Stimulated activated CD4-positive, alpha-beta T cell treated with anti-CD3 and anti-CD28 coated beads, Interleukin-1b, Interleukin-23, amount 100 ng/mL, for 4 hours (primary cell): Measurements from ENCODE around the gene RABL6.
A peak's percentile ranks its signal among the peaks of the same experiment; 100 is the strongest.
"Not testable (repeated sequence)": the region's sequence is repeated elsewhere in the genome, so short reads cannot be mapped to it uniquely, and the experiment has no call there.

Experiments
- DNase-seq, 2 donors: peaks; one replicate each; pipeline ENCODE4 v3.0.0-alpha.2; 2020; ENCODE audit warnings: low read depth in 2 of 2

The RABL6 gene

DNA sequence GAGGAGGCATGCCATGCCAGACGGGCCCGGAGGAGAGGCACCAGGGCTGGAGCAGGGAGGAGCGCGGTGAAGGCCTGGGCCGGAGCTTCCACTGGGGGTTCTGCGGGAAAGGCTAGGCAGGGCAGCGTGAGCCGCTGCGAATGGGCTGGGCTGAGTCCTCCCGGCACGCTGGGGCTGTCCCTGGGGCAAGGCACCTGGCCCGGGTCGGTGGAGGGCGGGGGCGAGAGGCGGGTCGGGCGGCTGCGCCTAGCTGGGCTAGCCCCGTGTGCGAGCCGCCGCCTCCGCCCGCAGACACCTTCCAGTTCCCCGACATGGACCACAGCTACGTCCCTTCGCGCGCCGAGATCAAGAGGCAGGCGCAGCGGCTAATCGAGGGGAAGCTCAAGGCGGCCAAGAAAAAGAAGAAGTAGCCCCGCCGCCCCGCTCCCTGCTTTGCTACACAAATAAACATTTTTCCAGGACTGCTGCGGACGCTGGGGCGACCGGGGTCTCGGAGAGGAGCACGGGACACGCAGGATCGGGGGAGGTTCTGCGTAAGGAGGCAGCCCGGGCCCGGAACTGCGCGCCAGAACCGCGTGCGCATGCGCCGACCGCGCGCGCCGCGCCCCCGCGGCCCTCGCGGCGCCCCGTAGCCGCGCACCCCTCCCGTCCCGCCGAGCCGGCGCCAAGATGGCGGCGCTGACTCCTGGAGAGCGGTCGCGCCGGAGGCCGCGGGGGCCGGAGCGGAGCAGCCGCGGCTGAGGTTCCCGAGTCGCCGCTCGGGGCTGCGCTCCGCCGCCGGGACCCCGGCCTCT is at the start of gene RABL6:
RABL6 (plus strand) TSS at position 668 of the 794 bp plus-strand sequence. CDS start 249 bp downstream, outside the sequence.
- DNase-seq = peak; percentile 72 to 75

- no peak for DNase-seq
Observed at GRCh38 chr9:136759001-136759400, 48.7 kb upstream of the RABL6 start.

DNA sequence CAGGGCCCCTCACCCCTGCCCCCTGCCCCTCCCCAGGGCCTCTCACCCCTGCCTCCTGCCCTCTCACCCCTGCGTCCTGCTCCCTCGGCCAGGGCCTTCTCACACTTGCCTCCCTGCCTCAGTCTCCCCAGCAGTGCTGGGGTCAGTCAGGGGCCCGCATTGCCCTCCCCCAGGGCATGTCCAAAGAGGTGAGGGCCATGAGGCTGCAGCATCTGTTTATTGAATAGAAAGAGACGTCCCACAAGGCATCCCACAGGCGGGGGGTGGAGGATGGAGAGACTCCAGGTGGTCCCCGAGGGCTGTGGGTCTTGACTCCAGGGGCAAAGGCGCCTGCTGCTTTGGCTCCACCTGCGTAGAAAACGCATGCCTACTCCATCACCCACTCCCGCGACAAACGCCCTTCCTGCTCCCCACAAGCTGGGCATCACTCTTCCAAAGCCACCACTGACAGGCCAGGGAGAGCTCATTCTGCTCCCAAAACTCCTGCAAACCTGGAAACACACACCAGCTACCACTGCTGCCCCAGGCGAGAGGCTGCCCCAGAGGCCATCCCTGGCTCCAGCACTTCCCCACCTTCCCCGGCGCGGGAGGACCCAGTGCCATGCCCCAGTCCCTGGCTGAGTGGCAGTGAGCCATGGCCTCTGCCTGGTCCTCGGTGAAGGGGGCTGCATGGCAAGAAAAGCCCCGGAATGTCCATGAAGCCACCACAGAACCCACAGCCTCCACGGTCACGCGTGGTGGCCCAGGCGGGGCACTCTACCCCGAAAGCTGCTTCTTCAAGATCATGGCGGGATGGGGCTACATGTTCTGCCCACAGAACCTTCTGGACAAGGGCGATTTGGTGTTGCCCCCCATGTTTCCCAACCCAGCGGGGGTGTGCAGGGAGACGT is 48.1 kb upstream of the RABL6 start:
- no peak for DNase-seq

DNA sequence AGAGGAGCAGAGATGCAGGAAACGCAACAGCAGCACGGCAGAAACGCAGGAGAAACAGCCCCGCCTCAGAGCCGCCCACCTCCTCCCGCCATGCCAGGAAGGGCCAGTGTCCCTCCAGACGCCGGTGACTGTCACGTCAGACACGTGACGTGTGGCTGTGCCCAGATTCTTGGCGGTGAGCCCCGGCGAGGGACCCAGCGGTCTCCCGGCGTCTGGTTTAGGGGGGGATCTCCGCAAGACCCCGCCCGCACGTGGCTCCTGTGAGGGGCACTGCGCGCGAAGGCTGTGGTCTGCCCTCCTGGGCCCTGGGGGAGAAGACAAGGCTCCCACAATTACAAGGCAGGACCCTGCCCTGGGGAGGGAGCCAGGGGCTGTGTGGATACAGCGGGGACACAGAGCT is 47.3 kb upstream of the RABL6 start:
- no peak for DNase-seq

DNA sequence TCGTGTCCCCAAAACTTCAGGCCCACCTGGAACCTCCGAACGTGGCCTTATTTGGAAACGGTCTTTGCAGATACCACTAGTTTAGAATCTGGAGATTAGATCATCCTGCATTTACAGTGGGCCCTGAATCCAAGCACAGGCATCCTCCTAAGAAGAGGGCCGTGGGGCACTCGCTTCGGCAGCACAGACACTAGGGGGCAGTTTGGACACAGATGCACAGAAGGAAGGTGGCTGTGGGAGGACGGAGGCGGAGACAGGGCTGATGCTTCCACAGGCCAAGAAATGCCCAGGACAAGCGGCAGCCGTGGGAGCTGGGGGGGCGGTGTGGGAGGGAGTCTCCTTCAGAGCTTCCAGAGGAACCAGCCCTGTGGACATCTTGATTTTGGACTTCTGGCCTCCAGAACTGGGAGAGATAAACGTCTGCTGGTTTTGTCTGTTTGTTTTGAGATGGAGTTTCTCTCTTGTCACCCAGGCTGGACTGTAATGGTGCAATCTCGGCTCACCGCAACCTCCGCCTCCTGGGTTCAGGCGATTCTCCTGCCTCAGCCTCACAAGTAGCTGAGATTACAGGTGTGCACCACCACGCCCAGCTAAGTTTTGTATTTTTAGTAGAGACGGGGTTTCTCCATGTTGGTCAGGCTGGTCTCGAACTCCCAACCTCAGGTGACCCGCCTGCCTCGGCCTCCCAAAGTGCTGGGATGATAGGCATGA is 46.8 kb upstream of the RABL6 start:
- peak in 1 of 2 donors; percentile 12 for DNase-seq

GRCh38 chr9:136761545-136761981 is 46.2 kb upstream of the RABL6 start:
- DNase-seq = no peak

DNA sequence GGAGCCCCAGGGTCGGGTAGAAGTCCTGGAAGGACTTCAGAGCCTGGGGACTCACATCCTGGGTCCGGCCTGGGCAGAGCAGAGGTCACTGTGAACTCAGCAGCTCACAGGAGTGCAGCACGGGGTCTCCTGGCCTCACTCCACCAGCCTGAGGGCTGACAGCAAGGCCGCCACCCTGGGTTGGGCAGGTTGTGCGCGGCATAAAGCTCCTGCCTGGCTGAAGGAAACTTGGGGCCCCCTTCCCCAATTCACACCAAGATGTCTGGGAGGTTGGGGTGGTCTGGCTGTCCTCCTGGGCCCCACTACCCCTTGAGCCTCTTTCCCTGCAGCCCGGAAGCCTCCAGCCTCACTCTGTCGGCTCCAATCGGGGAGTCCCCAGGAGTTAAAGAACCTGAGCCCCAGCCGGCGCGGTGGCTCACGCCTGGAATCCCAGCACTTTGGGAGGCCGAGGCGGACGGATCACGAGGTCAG is 45.5 kb upstream of the RABL6 start:
- DNase-seq = no peak

GRCh38 chr9:136762915-136763648 is 44.7 kb upstream of the RABL6 start:
- DNase-seq = peak in 1 of 2 donors; percentile 48

GRCh38 chr9:136763649-136764035 is 44.1 kb upstream of the RABL6 start:
- DNase-seq = no peak

GRCh38 chr9:136764301-136764891 is 43.4 kb upstream of the RABL6 start, which contains the start of gene LCN15:
Gene LCN15, minus strand, starts transcription at chr9:136764518. Its CDS starts 30 bp downstream, at chr9:136764488.
- no peak for DNase-seq

GRCh38 chr9:136765041-136765440 is 42.7 kb upstream of the RABL6 start:
- DNase-seq = no peak

- not testable (repeated sequence) for DNase-seq
Observed at GRCh38 chr9:136765745-136766409, 41.9 kb upstream of the RABL6 start.

GRCh38 chr9:136766410-136767120 is 41.2 kb upstream of the RABL6 start:
- peak in 1 of 2 donors; percentile 31 for DNase-seq

DNA sequence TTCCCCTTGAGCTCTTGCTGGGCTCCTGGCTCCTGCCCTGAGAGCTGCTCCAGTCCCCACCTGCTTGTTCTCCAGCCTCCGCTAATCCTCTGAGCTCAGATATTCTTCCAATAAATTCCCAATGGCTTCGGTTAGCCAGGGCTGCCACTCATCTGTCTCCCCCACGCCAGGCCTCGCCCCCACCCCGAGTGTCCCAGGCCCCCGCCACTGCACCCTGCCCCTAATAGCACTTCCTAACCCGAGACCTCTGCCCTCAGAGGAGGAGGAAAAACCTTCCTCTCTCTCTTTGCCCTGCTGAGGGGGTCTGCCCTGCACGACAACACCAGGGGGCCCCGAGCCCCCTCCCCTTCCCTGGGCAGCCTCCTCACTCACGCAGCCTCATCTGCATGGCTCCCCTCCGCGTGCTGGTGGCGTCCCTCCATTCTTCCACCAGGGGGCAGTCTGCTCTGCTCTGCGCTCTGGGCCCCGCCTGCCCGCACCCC is 38.0 kb upstream of the RABL6 start:
- DNase-seq = peak; percentile 37 to 49

GRCh38 chr9:136771907-136772415 is 35.8 kb upstream of the RABL6 start:
- DNase-seq = no peak

DNA sequence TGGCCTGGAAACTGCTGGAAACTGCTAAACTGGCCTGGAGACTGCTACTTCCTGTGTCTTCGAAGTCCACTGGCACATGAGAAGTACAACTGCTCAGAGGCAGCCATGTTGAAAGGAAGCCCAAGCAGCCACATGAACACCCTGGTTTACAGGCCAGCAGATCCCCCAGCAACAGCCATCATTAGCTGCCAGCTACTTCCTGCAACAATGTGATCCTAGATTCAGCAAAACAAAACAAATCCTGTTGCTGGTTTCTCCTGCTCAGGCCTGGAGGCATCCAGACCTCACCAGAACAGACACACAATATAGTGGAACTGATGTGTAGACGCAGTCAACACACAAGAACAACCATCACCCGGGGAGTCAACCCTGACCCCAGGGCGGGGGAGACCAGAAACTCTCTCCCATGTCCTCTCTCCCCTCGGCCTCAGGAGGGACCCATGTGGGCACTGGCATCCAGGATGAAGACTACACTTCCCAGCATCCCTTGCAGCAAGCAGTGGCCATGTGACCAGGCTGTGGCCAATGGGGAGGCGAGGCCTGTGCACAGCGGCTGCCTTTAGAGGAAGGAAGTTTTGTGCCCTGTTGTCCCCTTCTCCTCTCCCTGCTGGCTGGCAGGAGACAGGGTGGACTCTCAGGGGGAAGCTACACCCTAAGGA is 34.2 kb upstream of the RABL6 start:
- no peak for DNase-seq

DNA sequence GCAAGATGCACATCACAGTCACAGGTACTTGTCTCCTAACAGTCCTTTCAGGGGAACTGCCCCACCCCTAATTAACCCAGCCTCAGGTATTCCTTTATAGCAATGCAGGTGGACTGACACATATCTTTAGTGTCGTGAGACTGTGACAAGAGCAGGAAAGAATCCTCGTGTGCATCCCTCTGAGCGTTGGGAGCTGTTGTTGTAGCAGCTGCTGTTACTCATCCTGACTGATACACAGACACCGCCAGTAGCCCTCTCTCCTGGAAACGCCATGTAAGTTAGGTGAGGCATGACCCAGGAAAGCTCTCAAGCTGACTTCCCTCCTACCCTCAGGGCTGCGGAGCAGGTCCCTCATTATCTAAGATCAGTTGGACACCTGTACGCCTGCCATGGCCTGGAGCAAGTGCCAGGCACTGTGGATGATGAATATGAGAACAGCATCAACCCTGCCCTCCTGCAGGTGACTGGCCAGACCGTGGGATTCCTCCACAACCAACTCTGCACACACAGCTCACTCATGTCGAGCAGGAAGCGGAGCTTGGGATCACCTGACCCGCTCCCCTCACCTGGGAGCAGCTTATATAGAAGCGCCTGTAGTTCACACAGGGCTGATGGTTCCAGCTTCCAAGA is 33.2 kb upstream of the RABL6 start:
- no peak for DNase-seq

GRCh38 chr9:136775191-136775590 is 32.6 kb upstream of the RABL6 start:
- DNase-seq = no peak
